HG02642 (cell line): ENCODE measurements around the gene TAGLN2.
A peak's percentile ranks its signal among the peaks of the same experiment; 100 is the strongest.

Experiments used
- ATAC-seq: cut with Tn5 transposase; IDR thresholded peaks from one replicate; pipeline ENCODE4 v1.9.1; 2021; ENCODE audit warnings: mild to moderate bottlenecking; ENCODE audit not compliant: unreplicated experiment, poor library complexity

TAGLN2 gene

DNA sequence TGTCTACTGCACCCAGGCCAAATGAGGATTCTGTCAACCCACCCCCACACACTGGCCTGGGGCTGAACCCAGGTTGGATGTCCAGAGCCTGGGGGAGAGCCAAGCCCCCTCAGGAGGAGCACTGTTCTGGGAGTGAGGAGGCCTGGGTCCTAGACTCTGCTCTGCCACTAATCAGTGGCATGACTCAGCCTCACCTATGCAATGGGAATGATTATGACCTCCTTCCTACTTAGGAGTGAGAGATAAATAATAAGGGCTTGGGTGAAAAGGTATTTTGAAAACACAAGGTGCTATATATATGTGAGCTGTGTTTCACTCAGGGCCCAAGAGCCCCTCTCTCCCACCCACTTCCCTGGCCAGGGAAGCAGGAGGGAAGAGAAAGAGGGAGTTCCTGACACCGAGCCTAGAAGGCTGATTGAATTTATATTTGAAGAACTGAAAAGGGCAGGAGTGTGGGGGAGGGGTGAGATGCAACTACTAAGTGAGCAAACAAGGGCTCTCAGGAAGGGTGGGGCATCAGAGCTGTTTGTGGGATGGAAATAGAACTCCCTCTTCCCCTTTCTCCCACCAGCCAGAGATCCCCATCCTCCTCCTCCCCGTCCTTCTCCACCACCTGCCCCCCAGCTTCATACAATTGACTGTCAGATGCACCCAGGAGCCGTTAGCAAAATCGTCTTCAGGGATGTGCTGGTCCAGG is 11.9 kb upstream of the TAGLN2 start:
- ATAC-seq, result no peak

DNA sequence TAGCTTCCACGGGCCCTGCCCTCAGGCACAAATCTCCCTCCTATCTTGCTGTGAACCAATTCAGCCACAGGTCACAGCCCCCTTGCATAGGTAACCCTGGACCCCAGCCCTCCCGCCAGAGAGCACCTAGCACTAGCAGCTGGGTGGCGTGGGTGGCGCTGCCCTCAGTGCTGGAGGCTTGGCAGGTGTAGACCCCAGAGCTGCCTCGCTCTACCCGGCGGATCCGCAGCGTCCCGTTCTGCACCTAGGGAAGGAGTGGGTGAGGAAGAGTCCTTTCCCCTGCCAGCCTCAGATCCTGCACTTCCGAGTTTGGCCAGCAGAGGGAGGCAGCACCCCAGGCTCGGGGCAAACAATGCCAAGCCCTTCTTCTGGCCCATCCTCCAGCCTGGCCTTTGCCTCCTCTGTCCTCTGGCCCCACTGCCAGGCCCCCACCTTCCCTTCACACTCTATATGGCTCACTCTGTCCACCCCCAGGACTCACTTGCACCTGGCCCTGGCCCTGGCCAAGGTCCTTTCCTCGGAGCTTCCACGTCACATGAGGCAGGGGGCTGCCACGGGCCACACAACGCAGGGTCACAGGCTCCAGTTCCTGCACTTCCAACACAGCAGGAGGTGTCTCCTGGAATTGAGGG is 11.1 kb upstream of the TAGLN2 start:
- peak; percentile 64 for ATAC-seq

DNA sequence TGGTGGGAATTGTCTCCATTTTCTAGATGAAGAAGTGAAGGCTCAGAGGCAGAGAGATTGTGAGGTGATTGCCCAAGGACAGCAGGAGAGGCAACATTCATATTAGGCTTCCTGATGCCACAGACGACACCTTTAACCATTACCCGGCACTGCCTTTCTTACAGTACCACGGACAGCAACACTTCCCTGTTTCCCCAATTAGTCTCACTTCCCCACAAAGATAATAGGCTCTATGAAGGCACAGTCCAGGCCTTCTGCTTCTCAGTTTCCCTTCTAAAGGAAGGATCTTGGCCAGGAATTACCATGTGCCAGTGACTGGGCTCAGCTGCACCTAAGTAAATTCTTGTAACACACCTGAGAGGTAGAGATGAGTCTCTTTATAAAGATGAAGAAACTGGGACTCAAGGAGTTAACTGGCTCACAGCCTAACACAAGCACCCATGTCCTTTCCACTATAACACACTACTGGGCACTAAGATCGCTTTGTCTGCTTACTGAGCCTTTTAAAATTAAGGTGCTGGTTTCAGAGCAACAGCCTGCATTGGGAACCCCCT is 10.5 kb upstream of the TAGLN2 start:
- no peak for ATAC-seq

DNA sequence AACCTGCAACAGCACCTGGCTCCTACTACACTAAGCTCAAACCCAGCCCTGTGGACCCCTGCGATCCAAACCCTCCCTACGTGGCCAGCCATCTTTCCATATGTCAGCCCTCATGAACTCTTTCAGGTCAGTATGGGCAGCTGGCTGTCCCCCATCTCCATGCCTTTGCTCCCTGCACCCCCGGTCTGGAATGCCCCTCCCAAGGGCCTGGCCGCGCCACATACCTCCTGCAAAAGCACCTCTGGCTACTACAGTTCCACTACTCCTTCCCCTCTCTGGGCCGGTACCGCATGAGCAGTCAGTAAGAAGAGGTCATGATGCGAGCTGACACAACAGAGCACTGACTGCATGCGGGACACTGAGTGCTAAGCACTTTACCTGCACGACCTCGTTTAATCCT is 10.0 kb upstream of the TAGLN2 start:
- ATAC-seq, result no peak

DNA sequence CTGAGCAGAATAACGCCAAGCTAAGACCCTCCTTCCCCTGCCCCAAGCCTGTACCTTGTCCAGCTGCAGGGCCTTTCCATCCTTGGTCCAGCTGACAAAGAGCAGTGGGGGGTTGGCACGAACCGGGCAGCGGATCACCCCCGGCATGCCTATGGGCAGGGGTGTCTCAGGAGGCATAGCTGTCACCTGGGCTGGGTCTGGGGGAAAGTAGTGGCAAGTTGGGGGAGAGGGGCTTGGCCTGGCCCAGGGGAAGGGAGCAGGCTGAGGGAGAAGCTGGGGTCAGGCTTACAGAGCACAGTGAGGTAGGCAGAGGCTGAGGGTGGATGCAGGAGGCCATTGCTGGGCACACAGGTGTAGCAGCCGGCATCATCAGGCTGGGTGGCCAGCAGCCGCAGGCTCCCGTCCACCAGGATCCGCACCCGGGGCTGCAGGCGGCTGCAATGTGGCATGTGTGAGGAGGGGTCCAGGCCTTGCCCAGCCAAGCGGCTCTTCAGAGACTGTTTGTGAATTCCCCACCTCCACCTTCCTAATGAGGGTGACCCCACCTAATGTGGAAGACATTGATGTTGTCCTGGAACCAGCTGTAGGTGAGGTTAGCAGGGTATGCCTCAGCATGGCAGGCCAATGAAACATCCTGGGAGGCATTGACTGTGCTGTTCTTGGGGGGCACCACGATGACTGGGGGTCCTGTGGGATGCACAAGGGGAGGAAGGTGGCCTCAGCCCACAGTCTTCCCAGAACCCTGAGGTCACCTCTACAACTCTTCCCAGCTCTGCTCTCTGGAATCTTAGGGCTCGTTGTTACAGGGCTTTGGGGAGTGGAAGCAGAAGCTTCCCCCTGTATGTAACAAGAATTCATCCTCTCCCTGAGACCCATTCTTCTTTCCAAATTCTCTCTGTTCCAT is 9.1 kb upstream of the TAGLN2 start:
- ATAC-seq, result no peak

DNA sequence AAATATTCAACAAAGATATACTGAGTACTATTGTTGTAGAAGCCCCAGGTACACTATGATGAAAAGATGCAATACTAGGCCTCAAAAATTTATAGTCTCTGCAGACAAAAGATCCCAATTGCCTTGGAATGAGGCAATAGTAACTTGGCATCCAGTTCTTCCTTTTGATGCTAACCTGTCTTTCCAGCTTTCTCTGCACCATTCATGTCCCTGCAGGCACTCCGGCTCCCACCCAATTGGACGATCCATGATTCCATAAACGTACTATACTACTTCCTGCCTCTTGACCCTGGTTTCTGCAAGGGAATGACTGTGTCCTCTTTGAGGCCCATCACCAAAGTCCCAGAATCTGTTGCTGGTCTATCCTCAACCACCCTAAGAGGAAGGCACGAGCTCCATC is 8.0 kb upstream of the TAGLN2 start:
- no peak for ATAC-seq

DNA sequence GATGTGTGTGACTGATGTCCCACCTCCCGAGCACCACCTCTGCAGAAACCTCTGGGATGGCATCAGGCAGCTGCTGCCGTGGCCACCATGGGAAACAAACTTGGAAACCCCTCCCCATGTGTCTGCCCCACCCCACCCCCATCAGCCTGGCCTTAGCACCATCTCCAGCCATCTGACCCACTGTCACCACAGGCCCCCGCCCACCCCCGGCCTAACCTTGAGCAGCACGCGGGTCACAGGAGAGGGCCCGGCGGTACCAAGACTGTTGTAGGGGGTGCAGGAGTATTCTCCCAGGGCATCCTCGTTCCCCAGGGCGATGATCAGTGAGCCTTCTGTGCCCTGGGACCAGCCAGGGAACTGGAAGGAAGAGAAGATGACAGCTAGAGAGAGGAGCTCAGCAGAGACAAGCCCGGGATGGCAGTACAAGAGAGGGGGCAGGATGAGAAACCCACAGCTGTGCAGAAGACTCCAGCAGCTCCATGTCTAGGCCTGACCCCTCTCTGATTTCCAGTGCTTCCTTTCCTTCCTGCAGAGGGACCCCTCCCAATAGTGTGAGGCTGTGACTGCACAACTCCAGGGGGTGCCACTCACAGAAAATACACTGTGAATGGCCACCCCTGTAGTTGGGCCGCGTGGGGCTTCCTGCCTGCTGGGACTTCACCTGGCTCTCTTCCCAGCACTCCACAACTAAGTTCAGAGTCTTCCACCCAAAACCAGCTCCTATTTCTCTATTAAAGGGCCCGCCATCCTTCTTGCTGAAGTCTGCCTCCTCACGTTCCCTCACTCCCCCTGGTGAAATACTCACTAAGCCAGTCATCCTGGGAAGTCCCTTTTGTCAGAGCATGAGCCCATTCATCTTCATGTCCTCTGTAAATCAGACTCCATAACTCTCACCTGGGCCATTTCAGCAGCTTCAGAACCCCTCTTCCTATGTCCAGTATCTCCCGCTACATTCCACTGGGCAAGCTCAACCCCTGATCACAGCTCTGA is 7.3 kb upstream of the TAGLN2 start:
- ATAC-seq, result no peak

DNA sequence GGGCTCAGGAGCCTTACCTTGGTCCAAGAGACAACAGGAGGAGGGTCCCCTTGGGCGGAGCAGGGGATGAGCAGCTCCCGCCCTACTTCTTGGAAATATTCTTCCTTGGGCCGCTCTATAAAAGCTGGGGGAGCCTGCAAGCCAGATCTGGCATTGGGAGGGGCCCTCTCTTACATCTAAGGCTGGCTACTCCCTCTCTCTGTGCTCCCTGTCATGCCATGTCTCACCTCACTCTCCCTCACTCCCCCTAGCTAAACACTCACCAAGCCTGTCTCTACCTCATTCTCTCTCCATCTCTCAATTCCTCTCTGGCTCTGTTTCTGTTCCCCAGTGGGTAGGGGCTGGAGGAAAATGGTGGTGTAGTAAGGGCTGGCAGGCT is 6.5 kb upstream of the TAGLN2 start:
- no peak for ATAC-seq

DNA sequence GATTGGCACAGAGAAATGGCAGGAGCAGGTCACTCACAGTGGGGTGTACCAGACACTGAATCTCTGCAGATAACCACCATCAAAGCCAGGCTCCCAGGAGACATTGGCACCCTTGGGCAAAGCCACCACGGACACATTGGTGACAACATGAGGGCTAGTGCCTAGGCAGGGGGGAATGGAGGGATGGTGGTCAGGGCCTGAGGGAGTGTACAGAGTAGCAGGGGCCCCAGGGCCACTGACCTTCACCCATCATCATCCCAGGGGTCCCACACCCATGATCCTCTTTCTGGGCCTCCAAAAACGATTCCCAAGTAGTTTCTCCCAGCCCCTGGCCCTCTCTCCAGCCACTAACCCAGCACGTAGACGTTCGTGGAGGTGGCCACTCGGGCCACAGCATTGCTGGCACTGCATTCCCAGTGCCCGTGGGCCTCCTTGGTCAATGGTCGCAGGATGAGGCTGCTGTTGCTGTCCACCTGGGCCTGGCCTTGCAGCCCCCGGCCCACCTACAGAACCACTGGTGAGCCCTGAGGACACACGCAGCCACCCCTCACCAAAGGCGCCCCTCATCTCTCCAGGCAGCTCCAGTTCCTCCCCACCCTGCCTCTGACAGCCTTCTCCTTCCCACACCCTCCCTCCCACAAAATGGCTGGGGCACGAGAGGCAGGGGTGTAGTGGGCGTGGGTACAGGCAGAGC is 5.9 kb upstream of the TAGLN2 start:
- ATAC-seq, result no peak

DNA sequence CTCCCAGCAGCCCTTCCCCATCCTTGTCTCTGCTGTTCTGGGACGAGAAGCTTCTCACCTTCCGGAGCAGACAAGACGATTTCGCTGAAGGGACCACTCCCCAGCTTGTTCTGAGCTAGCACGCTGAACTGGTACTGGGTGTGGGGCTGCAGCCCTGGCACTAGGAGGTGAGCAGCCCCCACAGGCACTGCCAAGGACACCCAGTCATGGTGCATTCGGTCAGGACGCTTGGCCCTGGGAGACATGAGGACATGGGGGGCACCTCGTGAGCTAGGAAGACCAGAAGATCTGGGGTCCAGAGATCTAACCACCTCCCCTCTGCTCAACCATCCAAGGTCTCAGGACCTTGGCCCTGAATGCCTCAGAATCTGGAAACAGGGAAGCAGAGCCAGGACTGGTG is 5.3 kb upstream of the TAGLN2 start:
- ATAC-seq, result no peak

DNA sequence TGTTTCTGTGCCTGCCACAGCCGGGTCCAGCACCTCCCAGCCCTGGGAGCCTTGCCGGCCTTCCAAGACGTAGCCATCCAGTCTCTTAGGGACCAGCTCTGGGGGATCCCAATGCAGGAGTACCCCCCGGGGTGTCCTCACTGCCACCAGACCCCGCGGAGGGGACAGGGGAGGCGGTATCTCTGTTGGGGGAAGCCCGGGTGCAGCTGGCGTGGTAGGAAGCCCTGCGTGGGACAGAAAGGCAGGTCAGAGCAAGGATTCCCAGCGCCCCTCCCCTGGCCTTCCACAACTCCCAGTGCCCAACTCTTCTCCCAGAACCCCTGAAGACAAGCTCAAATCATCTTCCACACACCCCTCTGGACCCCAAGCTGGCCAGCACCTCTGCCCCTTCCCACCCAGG is 4.9 kb upstream of the TAGLN2 start:
- no peak for ATAC-seq

DNA sequence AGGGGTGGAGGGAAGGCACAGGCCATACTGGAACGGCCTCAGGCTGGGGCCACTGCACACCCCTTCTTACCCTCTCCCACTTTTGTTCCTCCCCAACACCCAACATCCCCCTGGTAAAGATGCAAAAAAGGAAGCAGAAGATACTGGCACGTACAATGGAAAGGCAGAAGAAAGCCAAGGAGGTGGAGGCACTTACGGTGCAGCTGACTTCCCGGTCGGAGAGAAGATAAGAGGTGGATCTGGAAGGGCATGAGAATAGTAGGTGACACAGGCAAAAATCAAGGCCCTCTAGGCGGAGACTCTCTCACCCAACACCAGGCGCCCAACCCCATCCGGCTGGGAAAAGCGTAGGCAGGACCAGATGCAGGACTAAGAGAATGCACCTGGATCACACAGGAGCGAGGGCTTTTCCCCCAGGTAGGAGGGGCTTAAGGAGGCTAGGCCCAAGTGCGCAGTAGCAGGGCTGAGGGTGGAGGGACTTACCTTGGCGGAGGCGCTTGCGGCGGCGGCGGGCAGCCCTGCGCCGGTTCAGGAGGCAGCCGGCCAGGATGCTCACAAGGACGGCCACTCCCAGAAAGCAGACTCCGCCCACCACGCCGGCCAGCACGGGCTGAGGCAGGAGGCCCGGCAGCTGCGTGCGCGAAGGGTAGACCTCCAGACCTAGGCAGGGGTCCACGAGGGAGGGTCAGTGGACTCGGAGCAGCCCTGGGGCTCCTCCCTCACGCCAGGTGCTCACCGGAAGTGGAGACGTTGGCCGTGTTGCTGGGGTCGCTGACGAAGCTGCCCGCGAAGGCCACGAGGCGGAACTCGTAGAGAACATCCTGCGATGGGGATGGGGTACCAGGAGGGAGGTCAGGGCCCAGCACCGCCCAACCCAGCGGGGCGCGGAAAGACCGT is 4.1 kb upstream of the TAGLN2 start:
- ATAC-seq, result no peak

DNA sequence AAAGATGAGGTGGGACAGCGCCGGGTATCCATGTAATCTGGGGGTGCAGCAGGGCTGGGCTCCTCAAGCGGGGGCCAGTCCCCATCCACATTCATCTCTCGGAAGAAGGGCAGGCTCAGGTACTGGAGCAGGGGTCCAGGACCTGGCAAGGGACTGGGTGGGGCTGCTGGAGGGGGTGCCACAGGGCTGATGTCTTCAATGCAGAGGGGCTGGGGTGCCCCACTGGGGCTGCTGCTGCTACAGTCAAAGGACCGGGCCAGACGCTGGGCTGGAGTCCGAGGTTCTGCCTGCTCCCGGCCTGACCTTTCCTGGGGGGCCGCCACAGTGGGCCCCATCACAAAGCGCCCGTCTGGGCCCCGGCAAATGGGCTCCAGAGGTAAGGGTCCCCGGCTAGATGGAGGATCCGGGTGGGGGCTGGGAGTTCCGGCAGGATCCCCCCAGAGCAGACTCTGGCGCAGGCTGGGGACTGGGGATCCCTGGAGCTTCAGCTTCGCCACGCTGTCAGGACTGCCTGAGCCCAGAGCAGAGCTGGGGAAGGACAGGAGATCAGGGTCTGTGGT is 3.3 kb upstream of the TAGLN2 start:
- ATAC-seq, result no peak

DNA sequence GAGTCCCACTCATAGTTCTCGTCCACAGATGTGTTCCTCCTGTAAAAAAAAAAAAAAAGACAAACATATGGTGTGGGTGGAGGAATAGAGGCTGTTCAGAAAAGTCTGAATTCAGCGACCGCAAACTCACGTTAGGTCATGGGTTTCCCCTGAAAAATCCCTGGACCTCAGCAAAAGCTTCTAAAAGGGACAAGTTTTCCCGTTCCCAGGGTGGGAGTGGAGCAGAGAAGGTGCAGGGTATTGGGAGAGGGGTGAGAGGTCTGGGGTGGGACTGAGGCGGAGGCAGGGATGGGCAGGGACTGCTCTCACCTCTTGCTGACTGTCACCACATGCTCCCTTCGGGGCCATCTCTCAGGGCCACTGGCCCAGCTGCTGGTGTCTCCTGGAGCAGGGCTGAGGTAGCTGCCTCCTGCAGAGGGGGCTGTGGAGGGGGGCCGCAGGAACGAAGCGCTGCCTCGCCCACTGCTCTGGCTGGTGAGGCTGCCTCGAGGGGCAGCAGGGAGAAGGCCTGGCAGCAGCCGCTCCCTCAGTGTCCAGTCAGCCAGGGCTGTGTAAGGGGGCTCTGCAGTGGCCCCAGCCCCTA is 2.6 kb upstream of the TAGLN2 start:
- no peak for ATAC-seq

DNA sequence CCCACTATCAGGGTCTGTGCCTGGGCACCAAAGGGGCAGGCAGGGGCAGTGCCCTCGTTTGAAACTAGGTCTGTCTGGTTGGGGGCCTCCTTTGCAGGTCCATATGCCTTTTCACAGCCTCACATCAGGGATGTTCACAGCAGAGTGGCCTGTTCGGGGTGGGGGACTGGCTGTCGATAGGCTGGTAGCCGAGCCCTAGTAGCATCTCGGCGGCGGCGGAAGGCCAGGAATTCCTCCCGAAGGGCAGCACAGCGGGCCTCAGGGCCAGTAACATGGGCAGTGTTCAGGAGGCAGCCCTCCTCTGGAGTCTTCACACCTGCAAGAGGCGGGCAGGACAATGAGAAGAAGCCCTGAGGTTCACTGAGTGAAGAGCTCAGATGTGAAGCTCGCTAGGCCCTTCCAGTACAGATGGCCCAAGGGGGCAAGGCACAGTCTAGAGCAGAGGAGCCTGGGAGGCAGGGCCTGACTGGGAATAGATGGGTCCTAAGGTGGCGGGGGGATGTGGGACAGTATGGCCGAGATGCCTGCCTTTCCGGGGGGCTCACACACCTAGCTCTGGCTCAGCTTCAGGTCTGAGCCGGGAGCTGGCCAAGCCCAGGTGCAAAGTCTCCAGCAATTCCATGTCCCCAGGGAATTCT is 2.0 kb upstream of the TAGLN2 start:
- ATAC-seq, result no peak

DNA sequence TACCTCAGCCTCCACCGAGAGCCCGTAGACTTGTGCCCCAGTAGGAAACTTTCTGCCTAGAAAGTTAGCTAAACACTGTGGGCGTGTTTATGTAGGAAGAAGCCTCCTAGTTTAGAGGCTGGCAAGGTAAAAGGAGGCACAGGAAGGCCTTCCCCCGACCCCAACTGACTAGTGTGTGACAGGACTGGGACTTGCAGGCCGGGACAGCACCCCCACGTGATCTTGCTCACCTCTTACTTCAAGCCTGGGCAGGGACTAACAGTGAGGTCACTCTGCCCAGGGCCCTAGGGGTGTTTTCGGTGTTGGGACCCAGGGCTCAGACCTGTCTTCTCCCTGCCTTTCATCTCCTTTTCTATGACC is 392 bp upstream of the TAGLN2 start:
- ATAC-seq, result peak; percentile 2

DNA sequence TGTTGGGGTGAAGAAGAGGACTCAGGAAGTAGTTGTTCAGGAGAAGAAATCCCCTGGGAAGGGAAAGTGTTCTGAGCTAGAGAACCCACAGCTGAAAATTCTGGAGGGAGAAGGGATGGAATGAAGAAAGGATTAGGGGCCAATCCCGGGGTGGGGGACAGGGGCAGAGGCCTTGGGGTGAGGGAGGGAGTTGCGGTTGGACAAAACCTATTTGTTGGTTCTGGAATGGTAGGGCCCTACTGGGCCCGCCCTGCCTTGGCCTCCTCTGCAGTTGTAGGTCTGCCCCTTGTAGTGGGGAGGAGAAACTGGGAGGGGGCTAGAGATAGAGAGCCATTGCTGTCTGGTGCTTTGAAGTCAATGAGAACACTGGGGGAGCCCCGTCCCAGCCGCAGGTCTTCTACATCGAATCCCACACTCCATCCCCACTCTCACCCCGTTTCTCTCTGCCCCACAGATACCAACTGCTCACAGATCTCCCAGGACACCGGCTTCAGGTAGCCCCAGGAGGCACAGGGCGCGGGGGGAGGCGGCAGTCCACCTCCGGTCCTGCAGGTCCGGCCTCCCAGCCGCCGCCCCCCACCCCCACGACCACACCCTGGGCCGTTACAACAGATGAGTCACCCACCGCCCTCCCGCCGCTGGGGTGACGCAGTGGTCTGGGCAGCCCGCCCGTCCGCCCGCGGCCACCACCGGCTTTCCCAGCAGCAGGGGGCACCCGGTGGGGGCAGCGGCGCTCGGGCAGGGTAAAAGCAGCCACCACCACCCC is 1.1 kb downstream of the TAGLN2 start:
- peak; percentile 10 for ATAC-seq
